Heart left ventricle (tissue), 16 donors: ENCODE results near the gene LTBP2. TPM values are rescaled to one million over a fixed set of nuclear protein-coding genes. Genes with fewer than 3 reads are reported as not detected.

Source experiments
- ATAC-seq, 4 donors: fragments of 200-7000 bp; cut with Tn5 transposase; one replicate each; pipeline ENCODE4 v1.9.1; 2020 to 2022; ENCODE audit warnings: moderate library complexity in 4 of 4, mild to moderate bottlenecking in 3 of 4, moderate number of reproducible peaks in 1 of 4
- DNase-seq, 5 donors: peaks; one replicate each; pipeline ENCODE4 v3.0.0-alpha.2; 2020
- H3K27ac ChIP-seq, 12 donors: fragments of 200-600 bp; sonication (generic) in 4 of 12; one replicate each; pipeline versions ENCODE4 v1.5.0 to v1.8.0; 2016 to 2022; ENCODE audit warnings: mild to moderate bottlenecking in 2 of 12
- H3K27me3 ChIP-seq, 9 donors: fragments of 200-600 bp; sonication (generic) in 2 of 9; one replicate each; pipeline versions ENCODE4 v1.5.1 to v1.8.0; 2016 to 2022; ENCODE audit warnings: mild to moderate bottlenecking in 3 of 9
- H3K36me3 ChIP-seq, 9 donors: fragments of 200-600 bp; sonication (generic) in 2 of 9; one replicate each; pipeline versions ENCODE4 v1.5.0 to v1.8.0; 2018 to 2022; ENCODE audit warnings: mild to moderate bottlenecking in 2 of 9
- H3K4me1 ChIP-seq, 12 donors: fragments of 200-600 bp; sonication (generic) in 4 of 12; one replicate each; pipeline versions ENCODE4 v1.5.0 to v1.8.0; 2016 to 2022; ENCODE audit warnings: mild to moderate bottlenecking in 3 of 12
- H3K4me3 ChIP-seq, 12 donors: fragments of 200-600 bp; sonication (generic) in 4 of 12; one replicate each; pipeline versions ENCODE4 v1.5.0 to v1.8.0; 2017 to 2022; ENCODE audit warnings: mild to moderate bottlenecking in 9 of 12, moderate library complexity in 4 of 12
- H3K9me3 ChIP-seq, 12 donors: fragments of 200-600 bp; sonication (generic) in 4 of 12; one replicate each; pipeline versions ENCODE4 v1.5.0 to v1.8.0; 2016 to 2022; ENCODE audit warnings: mild to moderate bottlenecking in 1 of 12
- POLR2A ChIP-seq, 2 donors: fragments of 450-650 bp; IDR thresholded peaks; one replicate each; pipeline ENCODE4 v1.6.1; 2017; ENCODE audit warnings: antibody characterized with exemption in 2 of 2, mild to moderate bottlenecking in 2 of 2, moderate library complexity in 2 of 2
- WGBS, 4 donors: extraction: QIAGEN DNeasy Blood & Tissue Kit in 2 of 4; methylation state at CpG; one replicate each; pipeline versions ENCODE4 v1.1.5 to v1.1.7; 2013 to 2018; 5-methylcytosine and 5-hydroxymethylcytosine counted together
- intact Hi-C, 10 donors: fragments of 100-400 bp; cut with DNase I; formaldehyde crosslinking; loops; one replicate each; pipeline versions ENCODE4 v1.11.1 to v1.14.2; 2022
- polyA plus RNA-seq, 2 donors: library from polyadenylated mRNA; stranded (reverse); fragments of 200-250 nt; gene quantifications; one replicate each; pipeline ENCODE4 v1.2.3, GENCODE V29; 2013
- total RNA-seq, 9 donors: library from RNA; depleted of rRNA in 2 of 9; stranded (reverse); fragments of >200 nt in 2 of 9; fragmentation: NEBNext Ultra II Directional in 3 of 9; extraction: Animal tissue kit (Norgen Biotek cat#: 25700) in 3 of 9; gene quantifications; one replicate each; pipeline versions ENCODE4 v1.1.0 to v1.2.4, GENCODE V29; 2016 to 2023
- TF ChIP-seq, protein P1 (sequence below), 12 donors: fragments of 200-600 bp; sonication (generic) in 4 of 12; IDR thresholded peaks; one replicate each; pipeline versions ENCODE4 v1.5.0 to v1.8.0; 2018 to 2022; ENCODE audit warnings: antibody characterized with exemption in 12 of 12, mild to moderate bottlenecking in 5 of 12
- donor health status: ischemic (EF 13 %, LVEDD 7.1; RV severe dilation, severe dysfunction).
- donor health status: healthy with polysubstance abuse.
- donor health status: DM: no; HTN: yes; CAD: no.
- donor health status: DM: no; HTN: no; CAD: no.
- donor health status: ischemic (EF 25% LVEDD 6.9; RV normal size, moderate dysfunction).
- donor health status: ischemic (EF 25% LVEDD 5.7; RV mildly dilated, moderate dysfunction).
- donor health status: healthy.
- donor health status: DM: yes; HTN: yes; CAD: no.
- donor health status: ischemic (EF 35%, LVEDD 5.7; RV mildly dilated, moderate dysfunction).
- donor health status: nonischemic (EF 11% LVEDD 7.7; RV severe dilation, severe dysfunction).
- donor health status: DM: yes; HTN: yes; CAD: no.
- donor health status: PGD.
- donor health status: ischemic (EF 29% LVEDD 5.4; RV normal size, mild dysfunction).
- donor health status: nonischemic (EF 23%, LVEDD 6.1; RV moderate dilation, normal function).

Gene LTBP2
- total and polyA plus RNA-seq, 11 donors: 4.0 to 69.1 (median 29.5) TPM

DNA sequence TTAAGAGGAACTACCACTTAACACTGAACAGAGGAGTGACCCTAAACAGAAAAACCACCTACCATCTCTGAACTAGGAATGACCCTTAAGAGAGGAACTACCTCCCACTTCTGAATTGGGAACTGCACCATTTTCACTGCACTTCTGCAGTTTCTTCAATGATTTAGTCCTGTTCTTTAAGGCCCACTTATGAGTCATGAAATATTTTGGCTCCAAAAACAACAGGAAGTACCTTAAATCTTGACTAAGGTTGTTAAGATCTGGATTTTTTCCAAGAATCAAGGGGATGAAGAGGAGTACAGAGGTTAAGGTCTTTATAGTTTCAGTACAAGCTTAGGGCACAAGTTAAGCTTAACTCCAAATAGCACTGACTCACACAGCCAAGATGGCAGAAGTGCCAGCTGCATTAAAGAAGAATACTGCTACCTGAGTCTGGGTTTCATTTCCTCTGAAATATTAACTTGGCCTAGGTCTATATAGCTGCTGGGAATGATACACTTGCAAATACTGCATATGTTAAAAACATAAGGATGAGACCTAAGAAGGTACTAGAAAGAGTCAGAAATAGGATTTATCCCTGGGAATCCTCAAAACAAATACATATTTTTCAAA is 123.1 kb downstream of the LTBP2 start:
- TF ChIP-seq, protein P1, sequence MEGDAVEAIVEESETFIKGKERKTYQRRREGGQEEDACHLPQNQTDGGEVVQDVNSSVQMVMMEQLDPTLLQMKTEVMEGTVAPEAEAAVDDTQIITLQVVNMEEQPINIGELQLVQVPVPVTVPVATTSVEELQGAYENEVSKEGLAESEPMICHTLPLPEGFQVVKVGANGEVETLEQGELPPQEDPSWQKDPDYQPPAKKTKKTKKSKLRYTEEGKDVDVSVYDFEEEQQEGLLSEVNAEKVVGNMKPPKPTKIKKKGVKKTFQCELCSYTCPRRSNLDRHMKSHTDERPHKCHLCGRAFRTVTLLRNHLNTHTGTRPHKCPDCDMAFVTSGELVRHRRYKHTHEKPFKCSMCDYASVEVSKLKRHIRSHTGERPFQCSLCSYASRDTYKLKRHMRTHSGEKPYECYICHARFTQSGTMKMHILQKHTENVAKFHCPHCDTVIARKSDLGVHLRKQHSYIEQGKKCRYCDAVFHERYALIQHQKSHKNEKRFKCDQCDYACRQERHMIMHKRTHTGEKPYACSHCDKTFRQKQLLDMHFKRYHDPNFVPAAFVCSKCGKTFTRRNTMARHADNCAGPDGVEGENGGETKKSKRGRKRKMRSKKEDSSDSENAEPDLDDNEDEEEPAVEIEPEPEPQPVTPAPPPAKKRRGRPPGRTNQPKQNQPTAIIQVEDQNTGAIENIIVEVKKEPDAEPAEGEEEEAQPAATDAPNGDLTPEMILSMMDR (IDR thresholded peaks at IDR 0.05): no peak
- TF ChIP-seq POLR2A (IDR thresholded peaks at IDR 0.05): no peak
- no peaks in the 10 kb centered on the region for H3K9me3 ChIP-seq
- peaks cover 0 to 64% (median 28%) of the 10 kb centered on the region in 12 donors for H3K4me1 ChIP-seq
- H3K4me3 ChIP-seq: no peak overlapping the region
- ATAC-seq (no peak), DNase-seq (no peak)
- peaks cover 0 to 30% (median 21%) of the 10 kb centered on the region in 9 donors for H3K36me3 ChIP-seq
- H3K27me3 ChIP-seq: no peaks in the 10 kb centered on the region
- peak overlapping the region in 1 of 12 donors; percentile 42 for H3K27ac ChIP-seq
- intact Hi-C loops: no loop called here

DNA sequence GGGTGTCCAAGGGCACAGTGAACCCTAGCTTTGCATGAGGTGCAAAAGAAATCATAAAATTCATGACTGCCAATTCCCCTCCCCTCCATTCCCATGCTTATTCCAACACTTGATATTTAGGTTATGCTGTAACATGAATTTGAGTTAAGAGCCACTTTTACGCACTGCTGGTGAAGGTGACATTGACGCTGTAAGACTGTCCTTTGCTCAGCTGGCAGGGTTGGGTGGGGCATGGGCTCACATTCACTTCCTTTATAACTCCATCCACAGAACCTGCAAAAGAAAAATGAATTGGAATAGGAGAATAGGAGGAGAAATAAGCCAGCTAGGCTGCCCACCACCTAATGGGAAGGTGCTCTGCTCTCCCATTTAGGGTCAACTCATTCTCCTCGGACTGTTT is 125.9 kb downstream of the LTBP2 start:
- no peak for DNase-seq

DNA sequence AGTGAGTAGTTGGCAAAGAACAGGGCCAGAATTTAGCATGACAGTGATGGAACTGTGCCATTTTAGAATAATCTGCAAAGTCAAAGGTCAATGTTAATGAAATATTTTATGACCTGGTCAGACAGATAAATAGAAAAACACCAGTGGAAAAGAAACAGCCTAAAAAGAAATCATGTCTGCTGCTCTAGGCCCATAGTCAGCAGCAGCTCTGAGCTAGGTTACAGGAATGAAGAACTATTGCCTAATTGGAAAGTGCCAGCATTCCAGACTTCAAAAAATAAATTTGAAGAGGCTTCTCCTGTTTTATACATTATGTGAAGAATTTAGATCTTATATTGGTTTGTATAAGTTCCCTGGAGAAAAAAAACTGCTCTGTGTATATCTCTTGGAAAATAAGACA is 128.7 kb downstream of the LTBP2 start:
- intact Hi-C loops: no loop called here
- TF ChIP-seq, protein P1 (IDR thresholded peaks at IDR 0.05): no peak
- no peak for TF ChIP-seq POLR2A (IDR thresholded peaks at IDR 0.05)
- Histone ChIP-seq H3K27me3 (no peaks in the 10 kb centered on the region), H3K4me3 (no peak overlapping the region), H3K36me3 (peaks cover 0 to 85% (median 75%) of the 10 kb centered on the region in 9 donors), H3K9me3 (no peaks in the 10 kb centered on the region), H3K4me1 (peaks cover 0 to 24% (median 7%) of the 10 kb centered on the region in 12 donors), H3K27ac (no peak overlapping the region)
- ATAC-seq (no peak), DNase-seq (no peak)

More for the DNA sequence above, 125.9 kb downstream of the LTBP2 start:
- ATAC-seq: peak in 2 of 4 donors; percentile 42 to 43
- no peak overlapping the region for H3K4me3 ChIP-seq
- TF ChIP-seq POLR2A (IDR thresholded peaks at IDR 0.05): no peak
- TF ChIP-seq, protein P1 (IDR thresholded peaks at IDR 0.05): no peak
- H3K4me1 ChIP-seq: peaks cover 0 to 52% (median 20%) of the 10 kb centered on the region in 12 donors
- H3K27me3 ChIP-seq: no peaks in the 10 kb centered on the region
- H3K27ac ChIP-seq: no peak overlapping the region
- peaks cover 0 to 56% (median 48%) of the 10 kb centered on the region in 9 donors for H3K36me3 ChIP-seq
- H3K9me3 ChIP-seq: no peaks in the 10 kb centered on the region
- intact Hi-C loops: no loop called here
- 56 to 64% (median 60%) methylated on average over 3 of the region's 3 CpGs for WGBS, 4 donors

DNA sequence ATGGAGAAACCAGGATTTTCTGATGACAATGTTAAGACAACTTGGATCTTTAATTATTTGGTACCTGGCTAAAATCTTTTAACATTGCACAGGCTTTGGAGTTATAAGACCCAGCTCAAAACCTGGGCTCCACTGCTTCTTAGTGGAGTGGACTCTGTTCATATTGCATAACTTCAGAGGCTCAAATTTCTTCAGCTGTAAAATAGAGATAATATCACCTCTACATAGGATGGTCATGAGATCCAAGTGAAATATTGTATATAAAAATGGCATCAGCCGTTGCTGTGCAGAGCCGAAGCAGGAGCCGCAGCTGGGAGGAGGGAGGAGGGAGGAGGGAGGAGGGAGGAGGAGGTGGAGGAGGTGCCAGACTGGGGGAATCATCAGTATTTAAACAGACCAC is 129.5 kb downstream of the LTBP2 start:
- no peak overlapping the region for H3K27ac ChIP-seq
- H3K4me3 ChIP-seq: no peak overlapping the region
- H3K9me3 ChIP-seq: no peaks in the 10 kb centered on the region
- TF ChIP-seq, protein P1 (IDR thresholded peaks at IDR 0.05): no peak
- TF ChIP-seq POLR2A (IDR thresholded peaks at IDR 0.05): no peak
- 60 to 74% (median 72%) methylated on average over 3 of the region's 3 CpGs for WGBS, 4 donors
- DNase-seq (no peak), ATAC-seq (no peak)
- intact Hi-C loops: no loop called here
- peaks cover 0 to 19% (median 7%) of the 10 kb centered on the region in 12 donors for H3K4me1 ChIP-seq
- H3K27me3 ChIP-seq: no peaks in the 10 kb centered on the region
- H3K36me3 ChIP-seq: peaks cover 0 to 92% (median 83%) of the 10 kb centered on the region in 9 donors
